Measurements from ENCODE around the gene GFOD1.

DNA sequence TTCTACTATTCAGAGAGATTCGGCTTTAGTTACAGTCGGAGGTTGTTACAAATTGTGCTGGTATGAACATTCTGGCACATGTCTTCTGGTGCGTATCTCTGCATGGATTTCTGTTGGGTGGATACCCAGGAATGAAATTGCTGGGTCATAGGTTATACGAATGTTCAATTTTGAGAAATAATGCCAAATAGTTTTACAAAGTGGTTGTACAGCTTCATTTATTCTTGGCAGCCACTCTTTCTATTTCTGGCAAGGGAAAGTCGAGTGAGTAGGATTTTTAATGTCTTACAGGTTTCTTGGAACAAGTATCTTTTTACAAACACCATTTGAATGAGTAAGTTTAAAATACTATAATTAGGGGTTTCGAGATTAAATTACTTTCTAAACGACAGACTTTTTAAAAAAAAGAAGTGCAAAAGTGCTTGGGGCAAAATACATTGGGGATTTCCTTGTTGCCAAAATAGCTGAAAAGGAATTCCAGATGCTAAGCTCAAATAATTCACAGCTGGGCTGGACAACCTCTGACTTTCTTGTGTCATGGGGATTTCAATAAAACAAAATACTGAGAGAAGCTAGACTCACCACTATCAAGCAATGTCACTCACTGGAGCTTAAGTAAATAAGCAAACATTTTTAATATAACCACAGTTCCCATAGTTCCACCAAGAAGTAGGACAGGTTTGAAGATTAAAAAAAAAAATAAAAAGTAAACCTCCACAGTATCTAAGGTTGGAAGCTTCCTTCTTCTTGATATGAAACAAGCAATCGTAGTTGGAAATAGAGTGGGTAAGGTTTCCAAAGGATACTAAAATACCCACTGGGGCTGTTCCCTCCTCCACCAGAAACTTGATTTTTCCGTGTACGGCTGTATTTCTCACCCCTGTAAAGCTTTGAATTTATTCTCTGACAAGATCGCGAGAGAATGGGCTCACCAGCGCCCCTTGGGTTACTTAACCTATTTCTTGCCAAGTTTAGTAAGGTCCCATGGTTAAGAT, 21.6 kb upstream of the GFOD1 start:
- TF ChIP-seq FOXK2 (IDR thresholded peaks at IDR 0.05) (no peak), ARNT (IDR thresholded peaks at IDR 0.05) (no peak), L3MBTL2 (conservative IDR thresholded peaks at IDR 0.05) (no peak), ZNF384 (IDR thresholded peaks at IDR 0.05) (no peak), TARDBP (IDR thresholded peaks at IDR 0.05) (no peak), ELF4 (IDR thresholded peaks at IDR 0.05) (no peak)
- TF ChIP-seq, protein P1, sequence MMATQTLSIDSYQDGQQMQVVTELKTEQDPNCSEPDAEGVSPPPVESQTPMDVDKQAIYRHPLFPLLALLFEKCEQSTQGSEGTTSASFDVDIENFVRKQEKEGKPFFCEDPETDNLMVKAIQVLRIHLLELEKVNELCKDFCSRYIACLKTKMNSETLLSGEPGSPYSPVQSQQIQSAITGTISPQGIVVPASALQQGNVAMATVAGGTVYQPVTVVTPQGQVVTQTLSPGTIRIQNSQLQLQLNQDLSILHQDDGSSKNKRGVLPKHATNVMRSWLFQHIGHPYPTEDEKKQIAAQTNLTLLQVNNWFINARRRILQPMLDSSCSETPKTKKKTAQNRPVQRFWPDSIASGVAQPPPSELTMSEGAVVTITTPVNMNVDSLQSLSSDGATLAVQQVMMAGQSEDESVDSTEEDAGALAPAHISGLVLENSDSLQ (IDR thresholded peaks at IDR 0.05) = no peak
